NCI-H2081 treated with DMSO at 0.1 percent for 48 hours (cell line): Measurements from ENCODE around the gene SCYGR1.
"Not testable (repeated sequence)": the region's sequence is repeated elsewhere in the genome, so short reads cannot be mapped to it uniquely, and the experiment has no call there.

Experiments used
- DNase-seq: peaks from one replicate; lab custom pipeline; 2025; lab: John Stamatoyannopoulos, UW

The SCYGR1 gene

DNA sequence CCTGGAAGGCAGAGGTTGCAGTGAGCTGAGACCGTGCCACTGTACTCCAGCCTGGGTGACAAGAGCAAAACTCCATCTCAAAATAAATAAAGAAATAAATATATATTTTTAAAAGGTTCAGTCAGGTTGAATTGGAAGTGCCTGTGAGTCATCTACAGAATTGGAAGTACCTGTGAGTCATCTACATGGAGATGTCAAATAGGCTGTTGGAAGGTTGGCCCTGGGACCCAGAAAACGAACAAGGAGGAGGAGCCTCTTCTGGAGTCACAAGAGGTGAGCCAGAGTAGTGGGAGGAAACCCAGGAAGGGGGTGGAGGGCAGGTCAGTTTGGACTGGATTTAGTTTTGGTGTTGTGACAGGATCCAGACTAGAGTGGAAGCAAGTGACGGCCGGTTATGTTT is 15.2 kb upstream of the SCYGR1 start:
- no peak for DNase-seq

DNA sequence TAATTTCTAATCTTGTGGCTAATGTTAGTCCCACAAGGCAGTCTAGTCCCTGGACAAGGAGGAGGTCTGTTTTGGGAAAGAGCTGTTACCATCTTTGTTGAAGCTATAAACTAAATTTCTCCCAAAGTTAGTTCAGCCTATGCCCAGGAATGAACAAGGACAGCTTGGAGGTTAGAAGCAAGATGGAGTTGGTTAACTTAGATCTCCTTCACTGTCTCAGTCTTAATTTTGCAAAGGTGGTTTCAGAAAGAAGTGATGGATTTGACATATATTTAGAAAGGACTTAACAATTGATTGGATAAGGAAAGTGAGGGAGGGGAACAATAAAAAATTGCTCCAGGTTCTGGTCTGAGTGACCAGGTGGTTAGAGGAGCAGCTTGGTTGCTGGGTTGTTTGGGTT is 14.6 kb upstream of the SCYGR1 start:
- no peak for DNase-seq

DNA sequence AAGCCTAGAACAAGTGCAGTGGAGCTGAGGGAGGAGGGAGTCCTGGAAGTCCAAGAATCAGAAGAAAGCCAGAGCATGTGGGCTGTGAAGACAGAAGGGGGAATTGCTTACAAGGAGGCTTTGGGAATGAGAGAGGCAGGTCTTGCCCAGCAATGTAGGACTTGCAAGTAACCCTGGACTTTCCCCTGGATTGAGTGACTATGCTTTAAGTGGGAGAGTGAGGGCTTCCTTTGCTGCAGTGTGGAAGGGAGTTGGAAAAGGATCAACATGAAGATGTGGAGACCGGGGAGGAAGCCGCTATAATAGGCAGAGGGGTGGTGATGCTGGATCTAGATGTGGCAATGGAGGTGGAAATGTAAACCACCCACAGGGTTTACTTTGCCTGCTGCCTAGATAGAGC is 13.8 kb upstream of the SCYGR1 start:
- DNase-seq = no peak

DNA sequence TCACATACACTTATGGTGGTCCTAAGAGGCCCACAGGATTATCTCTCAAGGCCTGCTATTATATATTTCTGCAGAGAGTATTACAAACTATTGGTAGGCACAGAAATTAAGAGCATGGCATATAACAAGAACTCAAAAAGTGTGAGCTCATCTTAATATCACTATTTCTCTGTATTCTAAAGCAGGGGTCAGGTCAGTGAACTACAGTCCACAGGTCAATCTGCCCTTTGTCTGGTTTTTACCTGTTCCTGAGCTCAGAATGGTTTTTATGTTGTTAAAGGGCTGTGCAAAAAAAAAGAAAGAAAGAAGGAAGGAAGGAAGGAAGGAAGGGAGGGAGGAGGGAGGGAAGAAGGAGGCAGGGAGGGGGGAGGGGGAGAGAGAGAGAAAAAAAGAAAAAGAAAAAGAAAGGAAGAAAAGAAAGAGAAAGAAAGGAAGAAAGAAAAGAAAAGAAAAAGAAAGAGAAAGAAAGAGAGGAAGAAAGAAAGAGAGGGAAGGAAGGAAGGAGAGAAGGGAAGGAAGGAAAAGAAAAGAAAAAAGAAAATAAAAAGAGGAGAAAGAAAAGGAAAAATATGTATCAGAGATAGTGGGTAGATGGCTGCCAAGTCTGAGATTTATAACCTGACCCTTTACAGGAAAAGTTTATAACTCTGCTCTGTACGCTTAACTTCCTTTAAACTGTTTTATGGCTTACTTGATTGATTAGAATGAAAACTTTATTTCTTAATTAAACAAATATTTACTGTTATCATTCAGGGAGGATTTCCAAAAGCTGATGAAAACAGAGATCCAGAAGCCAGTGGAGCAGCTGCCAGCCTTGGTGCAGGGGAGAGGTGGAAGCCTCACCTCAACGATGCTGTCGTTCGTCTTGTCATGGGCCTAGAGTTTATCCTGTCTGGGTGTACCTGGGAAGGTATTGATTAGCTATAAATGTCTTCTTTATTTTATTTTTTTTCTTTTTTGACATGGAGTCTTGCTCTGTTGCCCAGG is 11.2 kb upstream of the SCYGR1 start:
- DNase-seq = no peak

DNA sequence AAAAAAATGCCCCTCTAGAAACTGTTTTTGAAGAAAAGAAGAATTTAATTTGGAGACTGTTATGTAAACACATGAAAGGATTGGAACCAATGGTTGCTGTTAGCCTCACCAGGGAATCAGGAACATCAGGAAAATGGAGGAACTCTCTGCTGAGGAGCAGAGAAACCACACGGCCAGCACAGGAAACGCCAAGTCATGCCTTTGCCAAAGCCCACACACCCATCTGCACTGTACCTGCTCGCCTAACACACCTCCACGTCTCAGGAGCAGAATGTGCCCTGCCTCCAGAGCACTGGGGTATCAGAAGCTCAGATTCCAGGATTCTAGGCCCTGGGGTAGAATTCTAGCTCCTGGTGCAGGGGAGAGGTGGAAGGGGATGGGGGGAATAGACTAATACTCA is 9.8 kb upstream of the SCYGR1 start:
- no peak for DNase-seq

DNA sequence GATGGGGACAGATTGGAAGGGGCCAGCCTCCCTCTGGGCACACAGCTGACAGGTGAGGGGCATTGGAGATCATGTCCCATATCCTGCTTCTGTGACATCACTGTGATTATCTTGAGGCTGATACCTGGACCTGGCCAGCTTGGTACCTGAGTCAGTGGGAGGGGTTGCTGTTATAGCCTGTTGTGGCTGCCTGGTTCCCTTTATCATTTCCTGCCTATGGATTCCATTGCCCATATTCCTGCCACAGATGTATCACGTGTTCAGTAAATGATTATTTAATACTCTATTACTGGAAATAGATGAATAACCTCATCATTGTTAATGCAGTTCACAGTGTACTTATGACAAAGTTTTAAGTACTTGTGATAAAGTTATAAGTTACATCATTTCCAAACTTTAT is 7.8 kb upstream of the SCYGR1 start:
- DNase-seq = no peak

DNA sequence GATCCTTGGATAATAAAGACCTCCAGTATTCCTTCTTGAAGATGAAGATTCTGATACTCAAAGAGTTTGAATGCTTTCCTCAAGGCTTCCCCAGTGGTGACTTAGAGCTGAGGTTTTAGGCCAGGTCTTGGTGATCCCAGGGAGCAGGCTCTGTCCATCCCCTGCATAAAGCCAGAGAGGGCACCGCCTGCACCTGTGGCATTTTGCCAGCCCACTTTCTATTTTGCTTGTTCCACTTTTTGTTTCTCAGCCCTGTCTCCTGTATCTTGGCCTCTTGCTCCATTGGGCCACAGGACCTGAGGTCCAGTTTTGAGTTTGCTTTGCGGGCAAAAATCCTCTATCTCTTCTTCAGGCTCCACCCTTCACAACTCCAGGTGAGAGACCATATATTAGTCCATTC is 6.7 kb upstream of the SCYGR1 start:
- DNase-seq = no peak

DNA sequence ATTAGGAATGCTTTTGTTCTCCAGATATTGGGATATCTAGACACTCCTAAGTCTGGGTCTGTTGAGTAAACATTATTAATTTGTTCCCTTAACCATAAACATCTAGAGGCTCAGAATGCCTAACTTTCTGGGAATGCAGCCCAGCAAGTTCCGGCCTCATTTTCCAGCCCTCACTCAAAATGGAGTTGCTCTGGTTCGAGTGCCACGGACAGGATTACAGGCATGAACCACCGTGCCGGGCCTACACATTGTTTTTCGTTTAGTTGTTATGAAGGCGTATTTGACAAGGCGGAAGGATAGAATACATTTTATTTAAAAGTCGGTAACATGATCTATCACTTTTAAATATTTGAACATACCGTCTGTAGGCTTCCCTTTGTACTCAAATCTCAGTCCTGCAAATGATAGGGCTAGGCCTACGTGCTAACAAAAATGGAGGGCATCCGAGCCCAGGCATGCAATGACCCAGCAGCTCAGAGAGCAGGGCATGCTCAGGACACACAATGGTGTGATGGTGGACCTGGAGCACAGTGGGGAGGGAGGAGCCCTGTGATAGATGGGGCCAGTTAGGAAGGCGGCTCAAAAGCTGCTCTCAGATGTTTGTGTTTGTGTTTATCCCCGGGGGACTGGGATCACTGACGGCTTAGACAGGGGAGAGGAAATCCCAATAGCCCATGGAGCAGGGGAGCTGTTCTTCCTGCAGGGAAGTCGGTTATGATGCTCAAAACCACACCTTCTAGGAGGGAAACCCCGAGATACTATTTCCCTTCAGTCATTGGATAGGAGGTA is 2.9 kb upstream of the SCYGR1 start:
- no peak for DNase-seq

DNA sequence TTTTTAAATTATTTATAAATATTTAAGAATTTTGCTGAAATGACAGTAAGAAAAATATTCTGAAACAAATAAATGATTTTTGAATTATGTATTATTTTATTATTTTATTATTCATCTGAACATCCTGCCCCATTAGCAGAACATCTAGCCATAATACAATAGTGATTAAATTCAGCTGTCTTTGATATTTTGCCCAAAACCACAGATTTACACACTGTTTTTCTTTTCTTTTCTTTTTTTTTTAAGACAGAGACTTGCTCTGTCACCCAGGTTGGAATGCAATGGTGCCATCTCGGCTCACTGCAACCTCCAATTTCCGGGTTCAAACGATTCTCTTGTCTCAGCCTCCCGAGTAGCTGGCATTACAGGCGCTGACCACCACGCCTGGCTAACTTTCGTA is 1.9 kb upstream of the SCYGR1 start:
- no peak for DNase-seq

DNA sequence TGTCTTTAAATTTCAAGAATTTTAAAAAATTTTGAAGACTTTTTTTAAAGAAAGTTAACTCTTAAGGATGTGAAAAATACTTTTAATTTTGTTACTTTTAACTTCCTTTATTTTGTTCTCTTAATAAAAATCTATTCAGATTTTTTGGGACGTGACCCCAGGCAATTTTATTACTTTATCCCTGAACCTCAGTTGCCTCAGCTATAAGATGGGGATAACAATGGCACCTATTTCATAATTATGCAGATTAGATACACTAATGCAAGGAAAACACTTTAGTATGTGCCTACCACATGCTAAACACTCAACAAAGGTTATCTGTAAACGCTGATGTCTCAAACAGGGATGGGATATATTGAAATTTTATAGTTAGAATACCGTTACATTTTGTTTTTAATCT is 1.5 kb upstream of the SCYGR1 start:
- no peak for DNase-seq

DNA sequence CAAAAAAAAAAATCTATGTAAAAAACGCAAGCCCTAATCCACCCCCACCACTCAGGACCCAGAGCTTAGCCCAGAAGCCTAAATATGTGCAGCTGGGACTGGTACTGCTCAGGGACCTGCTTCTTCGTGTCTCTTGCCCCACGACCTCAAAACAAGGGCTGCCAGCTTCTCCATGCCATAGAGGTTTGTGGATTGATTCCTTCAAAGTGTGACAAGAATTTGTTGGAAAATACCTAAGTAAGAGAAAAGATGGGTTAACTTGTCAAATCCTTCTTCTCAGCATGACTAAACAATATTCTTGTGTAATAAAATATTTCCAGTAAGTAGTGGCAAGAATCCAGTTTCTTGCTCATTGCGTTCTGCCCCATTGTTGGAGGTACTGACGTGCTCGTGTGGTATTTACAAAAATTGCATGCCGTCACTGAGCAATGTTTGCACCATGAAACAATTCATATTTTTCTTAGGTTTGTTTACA is 825 bp upstream of the SCYGR1 start:
- no peak for DNase-seq

DNA sequence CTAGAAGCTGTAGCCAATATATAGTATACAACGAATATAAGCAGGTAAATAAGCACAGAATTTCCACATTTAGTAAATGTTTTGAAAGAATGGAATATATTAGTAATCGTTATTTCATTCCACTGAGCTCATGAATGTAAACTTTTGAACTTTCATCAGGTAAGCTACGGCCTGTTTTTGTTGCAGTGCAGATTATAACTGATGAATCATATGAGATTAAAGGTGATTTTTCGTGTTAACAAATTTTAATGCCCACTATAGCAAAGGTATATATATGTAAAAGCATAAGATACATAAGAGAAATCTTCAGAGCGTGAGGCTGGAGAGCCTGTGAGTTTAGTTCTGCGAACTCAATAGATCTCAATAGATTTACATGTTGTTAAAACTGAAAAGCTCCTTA is 1.1 kb downstream of the SCYGR1 start:
- no peak for DNase-seq

DNA sequence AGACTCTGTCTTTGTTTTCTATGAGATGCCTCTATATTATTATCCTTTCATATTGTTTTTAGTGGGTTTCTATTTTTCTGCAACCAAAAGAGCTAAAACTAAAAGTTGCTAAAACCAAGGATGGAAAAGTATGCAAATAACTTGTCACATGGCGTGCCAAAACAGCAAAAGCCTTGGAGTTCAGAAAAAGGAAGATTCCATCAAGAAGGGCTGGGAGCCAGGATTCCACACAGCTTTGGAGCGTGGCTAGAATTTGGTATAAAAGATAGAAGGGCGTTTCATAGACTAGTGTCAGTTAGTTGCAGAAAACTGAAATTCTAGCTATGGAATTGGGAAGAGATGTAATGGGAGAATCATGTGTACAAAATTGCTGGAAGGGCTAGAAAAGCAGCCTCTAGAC is 4.1 kb downstream of the SCYGR1 start:
- no peak for DNase-seq

DNA sequence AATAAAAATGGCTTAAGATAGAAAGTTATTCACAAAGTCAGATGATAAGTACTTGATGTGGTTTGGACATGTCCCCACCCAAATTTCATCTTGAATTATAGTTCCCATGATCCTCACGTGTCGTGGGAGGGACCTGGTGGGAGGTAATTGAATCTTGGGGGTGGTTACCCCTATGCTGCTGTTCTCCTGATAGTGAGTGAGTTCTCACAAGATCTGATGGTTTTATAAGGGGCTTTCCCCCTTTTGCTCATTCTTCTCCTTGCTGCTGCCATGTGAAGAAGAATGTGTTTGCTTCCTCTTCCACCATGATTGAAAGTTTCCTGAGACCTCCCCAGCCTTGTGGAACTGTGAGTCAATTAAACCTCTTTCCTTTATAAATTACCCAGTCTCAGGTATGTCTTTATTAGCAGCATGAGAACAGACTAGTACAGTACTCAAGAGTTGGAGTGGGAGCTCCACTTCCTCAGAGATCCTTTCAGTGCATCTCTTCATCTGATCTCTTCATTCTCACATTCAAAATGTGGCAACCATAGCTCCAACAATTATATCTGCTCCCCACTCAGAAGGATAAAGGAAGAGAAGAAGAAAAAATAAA is 5.4 kb downstream of the SCYGR1 start:
- DNase-seq = not testable (repeated sequence)

DNA sequence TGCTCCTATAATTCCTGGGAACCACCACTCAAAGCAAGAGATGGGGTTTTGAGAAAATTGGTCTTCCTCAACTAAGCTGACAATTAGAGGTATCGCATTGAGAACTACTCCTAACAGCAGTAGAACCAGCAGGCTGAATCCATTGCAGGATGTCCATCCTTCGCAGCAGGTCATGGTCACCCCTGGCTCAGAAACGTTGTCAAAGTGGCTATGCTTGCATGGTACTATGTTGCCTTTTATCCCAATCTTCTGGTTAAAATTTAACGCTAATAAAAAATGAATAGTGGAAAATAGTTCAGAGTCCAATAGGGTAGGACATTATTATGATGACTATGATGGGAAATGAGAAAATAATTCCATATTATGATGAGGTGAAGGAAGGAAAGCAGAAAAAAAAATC is 8.7 kb downstream of the SCYGR1 start, which contains the start of gene TM4SF20:
Gene TM4SF20, minus strand, starts transcription at position 212 of the 400 bp plus-strand sequence. Its CDS starts 38 bp downstream, at position 174.
- DNase-seq = no peak

DNA sequence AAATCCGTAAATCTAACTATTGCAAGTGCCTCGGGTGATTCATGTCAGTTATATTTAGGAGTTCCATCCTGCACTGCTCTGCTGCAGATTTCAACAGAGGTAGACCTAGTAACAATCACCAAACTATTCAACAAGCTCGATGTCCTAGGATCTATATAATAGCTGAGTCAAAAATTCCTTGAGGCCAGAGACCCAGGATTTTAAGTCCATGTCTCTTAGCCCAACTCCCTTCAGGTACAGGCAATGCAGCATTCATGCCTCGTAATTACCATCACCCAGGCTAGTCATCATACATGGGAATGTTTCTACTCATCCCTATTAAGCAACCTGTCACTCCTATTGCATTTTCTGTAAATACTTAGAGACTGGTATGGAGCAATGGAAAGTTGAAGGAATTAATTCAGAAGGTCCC is 9.4 kb downstream of the SCYGR1 start:
- no peak for DNase-seq

DNA sequence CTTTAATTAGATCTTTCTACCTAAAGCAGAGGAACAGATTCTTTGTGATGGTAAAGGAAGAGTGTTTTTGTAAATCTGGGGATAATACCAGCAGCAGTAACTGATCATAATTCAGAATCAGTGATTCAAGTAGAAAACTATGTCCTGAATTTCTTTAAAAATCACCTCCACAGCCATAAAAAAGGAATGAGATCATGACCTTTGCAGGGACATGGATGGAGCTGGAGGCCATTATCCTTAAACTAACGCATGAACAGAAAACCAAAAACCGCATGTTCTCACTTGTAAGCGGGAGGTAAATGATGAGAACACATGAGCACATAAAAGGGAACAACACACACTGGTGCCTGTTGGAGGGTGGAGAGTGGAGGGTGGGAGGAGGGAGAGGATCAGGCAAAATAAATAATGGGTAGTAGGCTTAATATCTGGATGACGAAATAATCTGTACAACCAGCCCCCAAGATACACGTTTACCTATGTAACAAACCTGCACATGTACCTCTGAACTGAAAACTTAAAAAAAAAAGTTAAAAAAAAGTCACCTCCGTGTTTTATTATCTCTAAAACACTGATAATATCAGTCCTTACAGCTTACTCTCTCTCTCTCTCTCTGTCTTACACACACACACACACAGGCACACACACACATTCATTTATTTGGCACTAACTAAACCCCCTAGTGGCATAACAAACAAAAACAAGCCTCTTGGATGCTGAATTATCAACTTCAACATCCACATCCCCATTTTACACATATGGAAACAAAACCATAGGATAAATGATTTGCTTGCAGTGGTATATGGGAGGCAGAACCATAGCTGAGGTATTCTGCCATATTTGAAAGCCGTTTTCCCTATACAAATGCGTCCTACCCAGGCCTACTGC is 10.0 kb downstream of the SCYGR1 start:
- DNase-seq = no peak

DNA sequence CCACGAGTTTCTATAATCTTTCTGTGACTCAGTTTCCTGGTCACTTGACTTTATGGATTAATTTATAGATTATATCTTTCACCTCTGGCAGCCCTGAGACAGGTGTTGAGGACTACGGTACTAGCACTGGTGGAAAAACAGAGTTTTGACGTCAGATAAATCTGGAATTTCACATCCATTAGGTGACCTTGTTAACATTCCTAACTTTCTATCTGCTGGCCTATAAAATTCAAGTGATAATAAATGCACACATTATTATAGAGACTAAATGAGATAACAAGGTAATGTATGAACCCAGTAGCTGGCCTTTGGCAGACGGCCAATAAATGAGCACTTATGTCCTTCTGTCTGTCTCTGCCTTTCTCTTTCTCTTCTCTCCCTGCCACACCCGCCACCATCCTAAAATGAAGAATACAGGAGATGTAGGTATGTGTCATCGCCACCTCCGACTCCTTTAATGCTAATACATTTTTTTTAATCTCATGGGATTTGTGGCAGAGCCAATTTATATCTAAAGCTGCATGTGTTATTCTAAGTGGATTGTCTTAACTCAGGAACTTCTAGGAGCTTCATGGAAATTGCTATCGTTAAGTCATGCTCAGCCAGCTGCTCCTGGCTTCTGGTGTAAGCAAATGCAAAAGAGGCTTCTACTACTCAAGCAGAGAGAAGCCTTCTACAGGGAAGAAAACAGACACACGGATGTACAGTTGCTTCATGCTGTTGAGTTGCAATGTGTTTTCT is 10.9 kb downstream of the SCYGR1 start:
- DNase-seq = no peak

DNA sequence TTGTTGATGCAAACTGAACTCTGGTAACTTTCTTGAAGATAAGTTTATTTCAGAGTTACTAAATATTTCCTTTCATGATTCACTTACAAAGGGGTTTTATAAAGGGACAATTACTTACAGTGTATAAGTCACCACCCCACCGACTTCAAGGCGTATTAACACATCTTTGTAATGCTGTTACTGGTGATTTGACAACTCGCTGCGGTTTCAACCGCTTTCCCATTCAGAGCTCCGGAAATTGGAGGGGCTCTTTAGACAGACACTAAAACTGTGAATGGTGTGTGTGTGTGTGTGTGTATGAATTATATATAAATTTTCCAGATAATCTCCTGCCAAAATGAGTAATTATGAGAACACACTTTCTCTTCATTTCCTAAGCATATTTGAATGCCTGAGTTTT is 13.6 kb downstream of the SCYGR1 start:
- DNase-seq = no peak

DNA sequence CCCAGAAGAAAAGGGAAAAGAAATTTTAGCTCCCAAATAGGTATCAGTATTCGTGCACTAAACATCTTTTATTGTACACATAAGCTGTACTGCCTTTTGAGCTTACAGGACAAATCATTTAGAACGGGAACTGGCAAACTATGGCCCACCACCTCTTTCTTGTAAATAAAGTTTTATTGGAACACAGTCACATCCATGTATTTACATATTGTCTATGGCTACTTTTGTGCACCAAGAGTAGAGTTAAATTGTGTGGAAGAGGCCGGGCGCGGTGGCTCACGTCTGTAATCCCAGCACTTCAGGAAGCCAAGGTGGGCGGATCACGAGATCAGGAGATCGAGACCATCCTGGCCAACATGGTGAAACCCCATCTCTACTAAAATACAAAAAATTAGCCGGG is 14.4 kb downstream of the SCYGR1 start:
- DNase-seq = no peak

DNA sequence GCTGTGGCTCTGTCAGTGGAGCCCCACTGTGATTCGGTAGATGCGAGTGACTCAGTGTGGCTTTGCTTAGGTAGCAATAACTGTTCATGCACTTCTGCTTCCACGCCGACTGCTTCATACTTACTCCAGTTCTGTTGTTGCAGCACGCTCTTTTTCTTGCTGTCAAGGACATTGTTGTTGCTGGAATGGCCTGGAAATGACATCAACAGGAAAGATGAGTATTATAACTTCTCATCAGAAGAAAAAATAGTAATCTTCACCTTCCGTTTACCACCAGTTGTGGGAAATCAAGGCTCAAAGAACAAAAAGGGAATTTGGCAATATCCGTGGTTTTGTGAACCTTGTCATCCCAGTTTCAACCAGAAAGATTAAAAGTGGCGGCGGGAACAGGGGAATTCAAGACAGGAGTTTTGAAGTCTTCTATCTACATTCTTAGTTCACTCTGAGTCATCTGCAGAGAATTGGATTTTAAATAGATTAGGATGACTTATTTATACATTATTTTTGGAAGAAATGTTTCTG is 16.9 kb downstream of the SCYGR1 start:
- no peak for DNase-seq
